Measurements from ENCODE around the gene CCDC38. TPM values are rescaled to one million over a fixed set of nuclear protein-coding genes. Genes with fewer than 3 reads are reported as not detected.

The CCDC38 gene
- total and polyA plus RNA-seq, 10 of the 15 experiments (the other 5 are each of a cell fraction or from before 2014, with no cell fraction given): 0.04 to 0.05 TPM; not detected in 8

DNA sequence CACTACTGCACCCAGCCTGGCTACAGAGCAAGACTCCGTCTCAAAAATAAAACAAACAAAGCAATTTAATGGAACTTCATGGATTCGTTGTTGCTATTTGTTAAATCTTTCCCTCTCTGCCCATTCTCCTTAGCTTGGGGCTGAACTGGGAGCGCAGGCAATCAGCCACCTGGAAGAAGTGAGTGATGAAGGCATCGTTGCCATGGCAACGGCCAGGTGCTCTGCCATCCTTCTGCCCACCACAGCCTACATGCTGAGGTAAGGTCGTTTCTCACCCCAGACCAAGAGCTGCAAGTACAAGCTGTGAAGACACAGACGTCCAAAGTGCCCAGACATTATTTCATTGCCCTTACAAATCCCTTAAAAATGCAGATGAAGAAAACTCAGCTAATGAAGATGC is 19.8 kb upstream of the CCDC38 start:
- no peaks in the 10 kb centered on the region for H3K27me3 ChIP-seq (replicated peaks in 1 of 2; ENCODE audit: control insufficient read depth in 2 of 2, insufficient read depth in 2 of 2, low read length in 1 of 2)
- POLR2A ChIA-PET: no interaction called here
- no peaks in the 10 kb centered on the region for H3K9me3 ChIP-seq (replicated peaks; ENCODE audit: control insufficient read depth, insufficient read depth, low read length)
- no peak overlapping the region for H3K27ac ChIP-seq (ENCODE audit: control insufficient read depth, insufficient read depth)
- no peak overlapping the region for H3K9ac ChIP-seq (ENCODE audit: control insufficient read depth, insufficient read depth, low read length)
- no peak overlapping the region for H3K4me2 ChIP-seq (ENCODE audit: control insufficient read depth, insufficient read depth)
- ATAC-seq: no peak
- H3K79me2 ChIP-seq (ENCODE audit: control insufficient read depth, insufficient read depth, low read length): no peaks in the 10 kb centered on the region
- DNase-seq (ENCODE audit: low read depth, low spot score): no peak
- FAIRE-seq: no peak
- no peaks in the 10 kb centered on the region for H3K36me3 ChIP-seq (ENCODE audit: control insufficient read depth in 2 of 2, insufficient read depth in 2 of 2, low read length in 1 of 2)
- SMC1A ChIA-PET (ENCODE audit: uncharacterized antibody, unreplicated experiment): interaction anchor here (0.7 to 1.9 kb wide), 3 partner anchors 9 to 156 kb away, joined by 3 to 6 read pairs (median 5); no protein-coding TSS in a partner anchor
- RAD21 ChIA-PET (ENCODE audit: unreplicated experiment): no interaction called here
- intact Hi-C loops (cut with micrococcal nuclease; ENCODE audit: unreplicated experiment): no loop called here
- H3K4me3 ChIP-seq: no peak overlapping the region
- BruUV-seq (replicated peaks): no TSS peak
- WGBS (ENCODE audit: insufficient coverage, insufficient replicate concordance, low lambda C conversion rate, missing lambda C conversion rate): 38% methylated on average over 7 of the region's 7 CpGs
- CTCF ChIA-PET: interaction anchor here (0.9 to 3.9 kb wide), 4 partner anchors 20 to 44 kb away, joined by 3 to 19 read pairs (median 7); partner anchors contain the start of gene CCDC38
- in situ Hi-C loops (cut with MboI): no loop called here
- H4K20me1 ChIP-seq (ENCODE audit: control insufficient read depth, insufficient read depth): no peaks in the 10 kb centered on the region
- no peaks in the 10 kb centered on the region for H3K4me1 ChIP-seq (ENCODE audit: control insufficient read depth, insufficient read depth, low read length)
- H2AFZ ChIP-seq (ENCODE audit: control insufficient read depth, low read depth, low read length): no peak overlapping the region
- no peak for TF ChIP-seq POLR2AphosphoS2 (IDR thresholded peaks at IDR 0.05; ENCODE audit: low read depth, low read length)
- TF ChIP-seq JUND (IDR thresholded peaks at IDR 0.05; ENCODE audit: low read depth, low read length): no peak
- no peak for TF ChIP-seq E2F4 (IDR thresholded peaks at IDR 0.05; ENCODE audit: low read depth, low read length)
- no peak for TF ChIP-seq ZBTB33 (IDR thresholded peaks at IDR 0.05)
- no peak for TF ChIP-seq NKRF (conservative IDR thresholded peaks at IDR 0.05)
- no peak for TF ChIP-seq CBX3 (IDR thresholded peaks at IDR 0.05; ENCODE audit: borderline replicate concordance, low read depth)
- TF ChIP-seq RAD21 (IDR thresholded peaks at IDR 0.05; ENCODE audit: insufficient read depth, low read depth, low read length): no peak
- TF ChIP-seq SUPT20H (IDR thresholded peaks at IDR 0.05; ENCODE audit: borderline replicate concordance, control insufficient read depth, low read depth, low read length): no peak
- TF ChIP-seq, protein P1, sequence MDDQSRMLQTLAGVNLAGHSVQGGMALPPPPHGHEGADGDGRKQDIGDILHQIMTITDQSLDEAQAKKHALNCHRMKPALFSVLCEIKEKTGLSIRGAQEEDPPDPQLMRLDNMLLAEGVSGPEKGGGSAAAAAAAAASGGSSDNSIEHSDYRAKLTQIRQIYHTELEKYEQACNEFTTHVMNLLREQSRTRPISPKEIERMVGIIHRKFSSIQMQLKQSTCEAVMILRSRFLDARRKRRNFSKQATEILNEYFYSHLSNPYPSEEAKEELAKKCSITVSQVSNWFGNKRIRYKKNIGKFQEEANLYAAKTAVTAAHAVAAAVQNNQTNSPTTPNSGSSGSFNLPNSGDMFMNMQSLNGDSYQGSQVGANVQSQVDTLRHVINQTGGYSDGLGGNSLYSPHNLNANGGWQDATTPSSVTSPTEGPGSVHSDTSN (IDR thresholded peaks at IDR 0.05; ENCODE audit: insufficient replicate concordance, low read depth, low read length): no peak
- no peak for TF ChIP-seq SPI1 (IDR thresholded peaks at IDR 0.05; ENCODE audit: borderline replicate concordance, insufficient read depth, low read depth, low read length)
- TF ChIP-seq ASH2L (IDR thresholded peaks at IDR 0.05; ENCODE audit: borderline replicate concordance, low read depth): no peak
- TF ChIP-seq ZZZ3 (IDR thresholded peaks at IDR 0.05; ENCODE audit: control insufficient read depth, insufficient read length, low read depth): no peak
- no peak for TF ChIP-seq E2F8 (IDR thresholded peaks at IDR 0.05; ENCODE audit: low read depth, partially characterized antibody)

Data from GM12878 (cell line).